ENCODE measurements around the gene NTNG2. TPM values are rescaled to one million over a fixed set of nuclear protein-coding genes. Genes with fewer than 3 reads are reported as not detected.

NTNG2 gene
- total and polyA plus RNA-seq, 8 donors, result 0.27 to 4.6 (median 1.0) TPM

DNA sequence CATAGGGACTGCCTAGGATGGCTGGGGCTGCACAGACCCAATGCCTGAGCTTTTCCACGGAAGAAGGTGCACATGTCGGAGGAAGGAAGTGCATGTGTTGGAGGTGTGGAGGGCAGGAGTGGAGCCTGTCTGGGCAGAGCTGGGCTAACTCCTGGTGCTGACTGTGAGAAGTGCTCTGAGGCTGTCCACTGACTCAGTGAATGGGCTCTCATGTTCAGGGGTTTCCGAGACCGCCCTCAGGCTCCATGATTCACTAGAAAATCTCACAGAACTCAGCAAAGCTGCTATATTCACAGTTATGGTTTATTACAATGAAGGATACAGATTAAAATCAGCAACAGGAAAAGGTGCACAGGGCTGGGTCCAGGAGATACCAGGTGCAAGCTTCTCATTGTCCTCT, 37.2 kb downstream of the NTNG2 start:
- Histone ChIP-seq H3K4me3 (no peak overlapping the region), H3K9me3 (no peaks in the 10 kb centered on the region), H3K36me3 (no peaks in the 10 kb centered on the region), H3K27ac (no peak overlapping the region), H3K27me3 (peaks cover 0 to 28% of the 10 kb centered on the region in 2 donors), H3K4me1 (no peaks in the 10 kb centered on the region)
- DNase-seq, result peak in 1 of 4 donors; percentile 12
- intact Hi-C loops (cut with DNase I), result no loop called here
- TF ChIP-seq, protein P1, sequence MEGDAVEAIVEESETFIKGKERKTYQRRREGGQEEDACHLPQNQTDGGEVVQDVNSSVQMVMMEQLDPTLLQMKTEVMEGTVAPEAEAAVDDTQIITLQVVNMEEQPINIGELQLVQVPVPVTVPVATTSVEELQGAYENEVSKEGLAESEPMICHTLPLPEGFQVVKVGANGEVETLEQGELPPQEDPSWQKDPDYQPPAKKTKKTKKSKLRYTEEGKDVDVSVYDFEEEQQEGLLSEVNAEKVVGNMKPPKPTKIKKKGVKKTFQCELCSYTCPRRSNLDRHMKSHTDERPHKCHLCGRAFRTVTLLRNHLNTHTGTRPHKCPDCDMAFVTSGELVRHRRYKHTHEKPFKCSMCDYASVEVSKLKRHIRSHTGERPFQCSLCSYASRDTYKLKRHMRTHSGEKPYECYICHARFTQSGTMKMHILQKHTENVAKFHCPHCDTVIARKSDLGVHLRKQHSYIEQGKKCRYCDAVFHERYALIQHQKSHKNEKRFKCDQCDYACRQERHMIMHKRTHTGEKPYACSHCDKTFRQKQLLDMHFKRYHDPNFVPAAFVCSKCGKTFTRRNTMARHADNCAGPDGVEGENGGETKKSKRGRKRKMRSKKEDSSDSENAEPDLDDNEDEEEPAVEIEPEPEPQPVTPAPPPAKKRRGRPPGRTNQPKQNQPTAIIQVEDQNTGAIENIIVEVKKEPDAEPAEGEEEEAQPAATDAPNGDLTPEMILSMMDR (IDR thresholded peaks at IDR 0.05), result no peak
- no peak for ATAC-seq

DNA sequence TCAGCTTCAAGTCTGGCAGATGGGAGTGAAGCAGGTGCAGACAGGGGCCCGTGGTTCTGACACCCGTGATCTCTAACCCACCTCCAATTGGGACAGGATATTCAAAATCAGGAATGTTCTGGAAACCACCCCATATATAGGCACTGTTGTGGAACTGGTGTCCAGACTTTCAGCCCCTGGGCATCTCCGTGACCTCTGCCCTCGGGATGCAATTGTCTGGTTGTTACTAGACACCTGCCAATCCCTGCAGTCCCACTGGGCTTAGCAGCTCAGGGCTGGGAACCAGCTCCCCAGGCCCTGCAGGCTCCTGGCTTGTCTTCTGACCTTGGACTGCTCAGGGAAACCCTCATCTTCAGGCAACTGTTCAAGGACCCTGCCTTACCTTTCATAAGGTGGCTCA, 38.8 kb downstream of the NTNG2 start:
- intact Hi-C loops (cut with DNase I), result no loop called here
- TF ChIP-seq, protein P1 (IDR thresholded peaks at IDR 0.05), result no peak
- no peaks in the 10 kb centered on the region for H3K36me3 ChIP-seq

GRCh38 chr9:132201139-132201538, 39.3 kb downstream of the NTNG2 start:
- Histone ChIP-seq H3K36me3 (no peaks in the 10 kb centered on the region), H3K27me3 (peaks cover 0 to 27% of the 10 kb centered on the region in 2 donors), H3K9me3 (no peaks in the 10 kb centered on the region), H3K27ac (no peak overlapping the region), H3K4me1 (no peaks in the 10 kb centered on the region), H3K4me3 (no peak overlapping the region)
- TF ChIP-seq, protein P1 (IDR thresholded peaks at IDR 0.05), result no peak
- ATAC-seq (peak; percentile 99), DNase-seq (peak in 3 of 4 donors; percentile 77 to 88 (median 78))
- intact Hi-C loops (cut with DNase I), result no loop called here

More for the DNA sequence above, 38.8 kb downstream of the NTNG2 start:
- H3K4me1 ChIP-seq, result no peaks in the 10 kb centered on the region
- peaks cover 0 to 27% of the 10 kb centered on the region in 2 donors for H3K27me3 ChIP-seq
- no peak overlapping the region for H3K4me3 ChIP-seq
- peak in 1 of 4 donors; percentile 37 for DNase-seq
- H3K9me3 ChIP-seq, result no peaks in the 10 kb centered on the region
- no peak for ATAC-seq
- H3K27ac ChIP-seq, result no peak overlapping the region

GRCh38 chr9:132201780-132202703, 40.2 kb downstream of the NTNG2 start:
- ATAC-seq, result peak; percentile 27
- no peak overlapping the region for H3K4me3 ChIP-seq
- H3K27me3 ChIP-seq, result peaks cover 0 to 27% of the 10 kb centered on the region in 2 donors
- no peaks in the 10 kb centered on the region for H3K9me3 ChIP-seq
- H3K27ac ChIP-seq, result no peak overlapping the region
- peak in 1 of 4 donors; percentile 58 for DNase-seq
- TF ChIP-seq, protein P1 (IDR thresholded peaks at IDR 0.05), result no peak
- intact Hi-C loops (cut with DNase I), result no loop called here
- no peaks in the 10 kb centered on the region for H3K36me3 ChIP-seq
- H3K4me1 ChIP-seq, result no peaks in the 10 kb centered on the region

DNA sequence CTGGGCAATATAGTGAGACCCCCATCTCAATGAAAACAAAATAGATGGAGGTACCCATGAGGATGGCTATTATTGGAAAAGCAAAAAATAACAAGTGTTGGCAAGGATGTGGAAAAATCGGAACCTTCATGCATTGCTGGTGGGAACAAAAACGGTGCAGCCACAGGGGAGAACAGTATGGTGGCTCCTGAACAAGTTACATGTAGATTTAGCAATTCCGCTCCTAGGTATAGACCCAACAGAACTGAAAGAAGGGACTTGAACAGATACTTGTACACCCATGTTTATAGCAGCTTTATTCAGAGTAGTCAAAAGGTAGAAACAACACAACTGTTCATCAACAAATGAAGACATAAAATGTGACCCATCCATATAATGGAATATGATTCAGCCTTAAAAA, 43.0 kb downstream of the NTNG2 start:
- TF ChIP-seq, protein P1 (IDR thresholded peaks at IDR 0.05), result no peak
- ATAC-seq (no peak), DNase-seq (no peak)
- intact Hi-C loops (cut with DNase I), result no loop called here
- Histone ChIP-seq H3K27ac (no peak overlapping the region), H3K4me3 (no peak overlapping the region), H3K9me3 (no peaks in the 10 kb centered on the region), H3K27me3 (peaks cover 0 to 27% of the 10 kb centered on the region in 2 donors), H3K36me3 (no peaks in the 10 kb centered on the region), H3K4me1 (no peaks in the 10 kb centered on the region)
